Stimulated activated CD4-positive, alpha-beta T cell treated with anti-CD3 and anti-CD28 coated beads, Interleukin-15, amount 100 ng/mL, for 1 hour (primary cell): Measurements from ENCODE around the gene CD300H.

Source experiments
- DNase-seq, 2 donors: peaks; one replicate each; pipeline ENCODE4 v3.0.0-alpha.2; 2020; ENCODE audit warnings: low read depth in 1 of 2, low spot score in 1 of 2

CD300H gene

GRCh38 chr17:74552037-74552436 lies 15.3 kb downstream of the CD300H start:
- DNase-seq, result no peak

DNA sequence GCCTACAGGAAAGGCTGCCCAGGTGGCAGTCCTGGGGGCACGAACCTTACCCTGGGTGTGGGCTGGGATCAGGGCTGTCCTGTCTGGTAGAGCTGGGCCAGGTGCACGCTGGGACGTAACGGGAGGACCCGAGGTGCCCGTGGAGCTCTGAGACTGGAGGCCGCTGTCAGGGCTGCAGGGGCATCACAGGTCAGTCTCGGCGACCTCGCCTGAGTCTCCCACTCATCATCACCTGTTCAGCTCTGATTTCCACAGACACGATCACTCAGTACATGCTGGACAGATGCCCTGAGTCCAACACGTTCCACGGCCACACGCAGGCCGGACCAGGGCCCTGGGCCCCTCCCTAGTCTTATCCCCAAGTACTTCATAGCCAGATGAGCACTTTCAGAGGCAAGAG lies 16.7 kb downstream of the CD300H start:
- no peak for DNase-seq

DNA sequence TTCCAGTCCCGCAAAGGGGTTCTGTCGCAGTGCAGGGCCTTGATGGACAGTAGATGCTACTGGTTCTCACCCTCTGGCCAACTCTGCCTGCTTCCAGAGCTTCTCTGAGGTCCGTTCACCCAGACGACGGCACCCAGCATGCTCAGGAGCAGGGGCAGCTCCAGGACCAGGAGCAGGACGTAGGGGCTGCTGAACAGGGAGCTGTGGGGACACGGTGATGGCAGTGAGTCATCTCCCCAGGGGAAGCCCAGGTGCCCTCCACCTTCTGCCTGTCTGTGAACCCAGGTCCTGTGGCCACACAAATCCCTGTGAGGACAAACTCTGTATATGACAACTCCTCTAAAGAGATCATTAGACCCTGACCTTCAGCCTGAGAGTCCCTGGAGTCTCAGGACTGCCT lies 18.0 kb downstream of the CD300H start:
- DNase-seq, result no peak

GRCh38 chr17:74547736-74548135 lies 19.6 kb downstream of the CD300H start:
- no peak for DNase-seq

DNA sequence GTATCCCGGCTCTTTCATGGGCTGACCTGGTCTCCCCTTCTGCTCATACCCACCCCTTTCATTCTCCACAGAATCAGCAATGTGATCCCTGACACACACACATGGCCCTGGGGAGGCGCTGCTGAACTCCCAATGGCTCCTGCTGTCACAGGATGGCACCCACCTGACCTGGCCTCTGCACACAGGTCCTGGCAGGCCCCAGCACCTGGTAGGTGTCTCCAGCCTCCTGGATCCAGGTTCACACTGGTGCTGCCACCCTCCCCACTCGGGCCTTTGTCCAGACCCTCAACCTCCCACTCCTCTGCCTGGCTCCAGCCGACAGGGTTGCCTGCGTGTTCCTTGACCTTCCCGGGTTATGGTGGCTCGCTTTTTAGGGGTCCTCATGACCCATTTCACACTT lies 20.0 kb downstream of the CD300H start:
- no peak for DNase-seq

- no peak for DNase-seq
Measured at GRCh38 chr17:74546586-74546985, 20.7 kb downstream of the CD300H start.

GRCh38 chr17:74545843-74546230 lies 21.5 kb downstream of the CD300H start, which contains the start of gene CD300C:
Gene CD300C, minus strand, starts transcription at chr17:74546115. Its CDS starts 333 bp downstream, at chr17:74545782.
- no peak for DNase-seq

- DNase-seq, result no peak
Measured at GRCh38 chr17:74544991-74545842, 22.1 kb downstream of the CD300H start.

DNA sequence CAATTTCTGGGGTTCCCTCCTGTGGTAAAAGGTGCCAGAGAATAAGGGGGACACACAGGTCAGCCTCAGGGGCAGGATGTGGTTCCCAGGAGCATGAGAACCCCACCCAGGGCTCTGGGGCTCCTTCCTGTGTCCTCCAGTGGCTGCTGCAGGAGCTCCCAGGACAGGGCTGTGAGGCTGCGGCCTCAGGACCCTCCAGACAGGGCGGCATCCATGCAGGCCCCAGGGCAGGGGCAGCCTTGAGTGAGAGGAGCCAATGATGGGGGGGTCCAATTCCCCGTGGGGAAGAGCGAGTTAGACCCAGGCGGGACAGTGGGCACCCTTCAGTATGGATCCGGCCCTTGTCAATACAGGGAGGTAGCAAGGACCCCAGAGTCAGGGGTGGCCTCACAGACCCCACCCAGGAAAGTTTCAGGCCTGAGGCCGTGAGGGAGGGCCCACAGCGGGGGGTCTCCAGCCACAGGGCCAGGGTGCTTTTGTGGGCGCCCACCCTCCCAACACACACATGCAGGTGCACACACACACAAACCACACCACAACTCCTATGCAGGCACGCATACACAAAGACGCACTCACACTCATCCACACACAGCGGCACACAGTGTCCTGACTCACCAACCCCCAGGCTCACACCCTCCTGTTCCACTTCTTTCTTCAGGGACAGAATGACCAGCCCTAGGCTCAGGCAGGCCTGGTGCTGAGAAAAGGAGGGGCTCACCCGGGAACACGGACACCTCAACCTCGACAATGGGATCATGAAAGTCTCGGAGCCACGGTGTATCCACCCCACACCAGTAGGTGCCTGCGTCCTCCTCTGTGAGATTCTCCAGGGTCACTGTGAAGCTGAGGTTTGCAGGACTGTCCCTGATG lies 23.2 kb downstream of the CD300H start:
- DNase-seq, result no peak

GRCh38 chr17:74543406-74543805 lies 23.9 kb downstream of the CD300H start:
- DNase-seq, result no peak

DNA sequence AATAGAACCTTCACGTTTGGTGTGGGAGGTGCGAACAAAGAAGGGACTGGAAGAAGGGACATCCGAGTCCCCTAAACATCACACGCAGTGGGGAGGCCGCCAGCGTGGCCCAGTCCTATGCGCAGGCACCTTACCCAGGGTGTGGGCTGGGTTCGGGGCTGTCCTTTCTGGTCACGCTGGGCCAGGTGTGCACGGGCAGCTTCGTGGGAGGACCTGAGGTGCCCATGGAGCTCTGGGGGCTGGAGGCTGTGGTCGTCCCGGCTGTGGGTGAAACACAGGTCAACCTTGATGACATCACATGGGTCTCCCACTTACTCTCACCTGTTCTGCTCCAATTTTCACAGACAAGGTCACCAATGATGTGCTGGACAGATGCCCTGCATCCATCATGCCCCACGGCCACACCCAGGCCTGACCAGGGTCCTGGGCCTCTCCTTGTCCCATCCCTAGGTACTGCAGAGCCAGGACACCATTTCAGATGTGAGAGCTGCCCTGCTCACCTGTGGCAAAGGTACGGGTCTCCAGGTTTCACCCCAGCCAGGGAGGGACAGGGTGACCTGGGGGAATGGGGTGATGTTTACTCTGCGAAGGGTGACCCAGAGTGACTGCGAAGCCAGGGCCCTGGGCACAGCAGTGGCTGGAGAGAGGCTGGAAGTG lies 24.5 kb downstream of the CD300H start:
- no peak for DNase-seq

GRCh38 chr17:74542166-74542565 lies 25.1 kb downstream of the CD300H start:
- DNase-seq, result no peak

DNA sequence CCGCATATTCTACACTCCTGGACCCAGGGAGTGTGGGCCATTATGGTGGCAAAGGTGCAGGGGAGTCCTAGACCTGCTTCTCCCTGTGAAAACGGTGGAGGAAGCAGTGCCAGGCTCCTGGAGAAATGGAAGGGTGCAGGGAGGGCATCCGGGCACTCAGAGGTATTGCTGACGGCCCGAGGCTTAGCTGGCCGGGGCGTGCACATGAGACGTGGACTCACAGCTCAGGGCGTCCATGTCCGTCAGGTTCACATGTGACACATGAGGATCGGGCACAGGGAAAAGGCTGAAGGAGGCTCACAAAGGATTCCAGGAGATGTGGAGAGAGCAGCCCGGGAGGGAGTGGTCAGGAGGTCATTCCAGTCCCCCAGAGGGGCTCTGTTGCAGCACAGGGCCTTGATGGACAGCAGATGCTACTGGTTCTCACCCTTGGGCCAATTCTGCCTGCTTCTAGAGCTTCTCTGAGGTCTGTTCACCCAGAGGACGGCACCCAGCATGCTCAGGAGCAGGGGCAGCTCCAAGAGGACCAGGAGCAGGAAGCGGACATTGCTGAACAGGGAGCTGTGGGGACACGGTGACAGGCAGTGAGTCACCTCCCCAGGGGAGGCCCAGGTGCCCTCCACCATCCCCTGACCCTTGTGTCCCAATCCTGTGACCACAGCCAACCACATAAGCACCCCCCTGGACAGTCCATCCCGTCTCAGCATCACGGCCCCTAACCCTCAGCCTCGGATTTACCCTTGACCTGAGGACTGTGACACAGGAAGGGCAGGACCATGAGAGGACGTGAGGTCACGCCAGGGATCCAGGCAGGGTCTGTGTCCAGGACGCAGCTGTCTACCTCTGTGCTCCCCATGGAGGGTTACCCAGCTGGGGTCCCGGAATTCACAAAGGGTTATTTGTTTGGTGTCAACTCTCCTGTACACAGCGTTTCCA lies 25.9 kb downstream of the CD300H start:
- DNase-seq, result no peak

DNA sequence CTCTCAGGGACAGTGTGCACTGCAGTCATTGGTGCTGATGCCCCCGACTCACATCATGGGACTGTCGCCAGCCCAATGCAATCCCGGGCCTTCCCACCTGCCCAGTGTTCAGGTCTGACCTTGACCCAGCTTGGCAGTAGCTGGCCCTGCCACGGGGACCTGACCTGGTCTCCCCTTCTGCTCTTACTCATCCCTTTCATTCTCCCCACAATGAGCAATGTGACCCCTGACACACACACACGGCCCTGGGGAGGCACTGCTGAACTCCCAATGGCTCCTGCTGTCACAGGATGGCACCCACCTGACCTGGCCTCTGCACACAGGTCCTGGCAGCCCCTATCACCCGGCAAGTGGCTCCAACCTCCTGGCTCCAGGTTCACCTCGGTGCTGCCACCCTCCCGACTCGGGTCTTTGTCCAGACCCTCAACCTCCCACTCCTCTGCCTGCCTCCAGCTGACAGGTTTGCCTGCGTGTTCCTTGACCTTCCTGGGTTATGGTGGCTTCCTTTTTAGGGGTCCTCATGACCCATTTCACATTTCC lies 28.0 kb downstream of the CD300H start:
- DNase-seq, result no peak

GRCh38 chr17:74536890-74537289 lies 30.4 kb downstream of the CD300H start:
- no peak for DNase-seq

DNA sequence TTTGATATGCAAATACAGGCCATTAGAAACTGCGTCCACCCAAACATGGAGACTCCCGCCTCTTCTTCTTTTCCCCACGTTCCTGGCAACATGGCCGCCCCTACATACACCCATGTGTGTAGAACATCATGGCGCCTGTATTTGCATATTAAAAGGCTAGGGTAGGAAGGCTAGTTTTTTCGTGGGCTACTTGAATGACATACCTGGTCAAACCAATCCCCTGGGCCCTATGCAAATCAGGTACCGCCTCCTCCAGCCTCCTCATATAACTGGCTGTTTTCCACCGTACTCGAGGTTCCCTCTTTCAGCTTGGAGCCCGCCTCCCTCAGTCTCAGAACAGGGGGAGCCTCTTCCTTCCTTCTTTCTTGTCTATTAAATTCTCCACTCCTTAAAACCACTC lies 35.2 kb downstream of the CD300H start:
- DNase-seq, result no peak

GRCh38 chr17:74531231-74531761 lies 36.0 kb downstream of the CD300H start, which contains the start of gene CD300LB:
Gene CD300LB, minus strand, starts transcription at chr17:74531475. Its CDS starts 125 bp downstream, at chr17:74531350.
- DNase-seq, result no peak

DNA sequence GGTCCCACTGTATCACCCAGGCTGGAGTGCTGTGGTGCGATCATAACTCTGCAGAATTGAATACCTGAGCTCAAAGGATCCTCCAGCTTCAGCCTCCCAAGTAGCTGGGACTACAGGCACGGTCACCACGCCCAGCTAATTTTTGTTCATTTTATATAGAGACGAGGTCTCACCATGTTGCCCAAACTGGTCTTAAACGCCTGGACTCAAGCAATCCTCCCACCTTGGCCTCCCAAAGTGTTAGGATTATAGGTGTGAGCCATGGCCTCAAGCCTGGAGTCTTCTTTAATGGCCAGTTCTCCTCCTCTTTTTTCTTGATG lies 36.5 kb downstream of the CD300H start:
- no peak for DNase-seq

DNA sequence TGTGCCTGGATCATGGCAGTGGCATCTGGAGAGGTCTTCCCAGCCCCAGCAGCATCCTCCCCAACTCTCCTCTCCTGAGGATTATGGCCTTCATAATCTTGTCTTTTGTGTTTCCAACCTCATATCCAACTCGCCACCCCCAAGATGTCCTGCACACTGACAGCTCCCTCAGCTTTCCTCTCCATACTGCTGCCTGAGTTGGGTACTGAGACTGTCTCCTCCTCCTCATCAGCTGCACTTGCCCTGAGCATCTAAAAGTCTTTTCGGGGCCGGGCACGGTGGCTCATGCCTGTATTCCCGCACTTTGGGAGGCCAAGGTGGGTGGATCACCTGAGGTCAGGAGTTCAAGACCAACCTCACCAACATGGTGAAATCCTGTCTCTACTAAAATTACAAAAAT lies 38.1 kb downstream of the CD300H start:
- no peak for DNase-seq
